Gastroesophageal sphincter (tissue), 3 donors: ENCODE results near the gene WDR53.

Experiments
- POLR2A ChIP-seq, 2 donors: fragments of 450-650 bp; IDR thresholded peaks; one replicate each; pipeline ENCODE4 v1.6.1; 2017; ENCODE audit warnings: antibody characterized with exemption in 2 of 2, mild to moderate bottlenecking in 2 of 2, moderate library complexity in 1 of 2
- TF ChIP-seq, protein P1 (sequence below), 4 experiments: fragments of 200-600 bp in 2 of 4; fragments of 450-650 bp in 2 of 4; sonication (generic) in 1 of 4; IDR thresholded peaks; one replicate each; pipeline ENCODE4 v1.5.1; 2017 to 2019; ENCODE audit warnings: antibody characterized with exemption in 4 of 4, mild to moderate bottlenecking in 2 of 4, moderate library complexity in 2 of 4

DNA sequence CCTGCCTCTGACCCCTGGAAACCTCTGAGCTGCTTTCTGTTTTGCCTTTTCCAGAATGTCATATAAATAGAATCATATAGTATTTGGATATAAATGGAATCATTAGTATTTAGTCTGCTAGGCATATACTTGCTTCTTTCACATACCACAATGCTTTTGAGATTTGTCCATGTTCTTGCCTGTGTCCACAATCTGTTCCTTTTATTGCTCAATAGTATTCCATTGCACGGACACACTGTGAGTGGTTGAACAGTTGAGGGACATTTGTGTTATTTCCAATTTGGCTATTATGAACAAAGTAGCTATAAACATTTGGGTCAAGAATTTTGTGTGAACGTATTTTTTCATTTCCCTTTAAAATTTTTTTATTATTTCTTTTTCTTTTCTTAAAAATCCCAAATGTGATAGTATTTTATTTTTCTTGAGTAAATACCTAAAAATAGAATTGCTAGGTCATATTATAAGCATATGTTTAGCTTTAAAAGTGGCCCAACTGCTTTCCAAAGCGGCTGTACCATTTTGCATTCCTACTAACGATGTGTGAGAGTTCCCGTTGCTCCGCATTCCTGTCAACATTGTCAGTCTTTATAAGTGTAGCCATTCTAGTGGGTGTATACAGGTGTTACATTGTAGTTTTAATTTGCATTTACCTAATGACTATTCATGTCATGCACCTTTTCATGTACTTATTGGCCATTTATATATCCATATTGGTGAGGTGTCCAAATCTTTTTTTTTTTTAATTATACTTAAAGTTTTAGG, 26.5 kb downstream of the WDR53 start:
- TF ChIP-seq, protein P1, sequence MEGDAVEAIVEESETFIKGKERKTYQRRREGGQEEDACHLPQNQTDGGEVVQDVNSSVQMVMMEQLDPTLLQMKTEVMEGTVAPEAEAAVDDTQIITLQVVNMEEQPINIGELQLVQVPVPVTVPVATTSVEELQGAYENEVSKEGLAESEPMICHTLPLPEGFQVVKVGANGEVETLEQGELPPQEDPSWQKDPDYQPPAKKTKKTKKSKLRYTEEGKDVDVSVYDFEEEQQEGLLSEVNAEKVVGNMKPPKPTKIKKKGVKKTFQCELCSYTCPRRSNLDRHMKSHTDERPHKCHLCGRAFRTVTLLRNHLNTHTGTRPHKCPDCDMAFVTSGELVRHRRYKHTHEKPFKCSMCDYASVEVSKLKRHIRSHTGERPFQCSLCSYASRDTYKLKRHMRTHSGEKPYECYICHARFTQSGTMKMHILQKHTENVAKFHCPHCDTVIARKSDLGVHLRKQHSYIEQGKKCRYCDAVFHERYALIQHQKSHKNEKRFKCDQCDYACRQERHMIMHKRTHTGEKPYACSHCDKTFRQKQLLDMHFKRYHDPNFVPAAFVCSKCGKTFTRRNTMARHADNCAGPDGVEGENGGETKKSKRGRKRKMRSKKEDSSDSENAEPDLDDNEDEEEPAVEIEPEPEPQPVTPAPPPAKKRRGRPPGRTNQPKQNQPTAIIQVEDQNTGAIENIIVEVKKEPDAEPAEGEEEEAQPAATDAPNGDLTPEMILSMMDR (IDR thresholded peaks at IDR 0.05) = no peak
- TF ChIP-seq POLR2A (IDR thresholded peaks at IDR 0.05) = no peak
